ENCODE data around the gene PTPA.

Gene PTPA

GRCh38 chr9:129141066-129142041 is 30.1 kb downstream of the PTPA start:
- peak overlapping the region; percentile 87 for H3K4me2 ChIP-seq (ENCODE audit: low read length)
- peak overlapping the region; percentile 24; the same call in 1 of the 2 replicates for H3K9ac ChIP-seq (ENCODE audit: low read length)
- H2AFZ ChIP-seq (ENCODE audit: low read depth, low read length), result no peak overlapping the region
- peaks cover 39% of the 10 kb centered on the region for H3K4me1 ChIP-seq (ENCODE audit: low read length)
- H3K27me3 ChIP-seq (ENCODE audit: low read depth, low read length), result no peaks in the 10 kb centered on the region
- peaks cover 32% of the 10 kb centered on the region for H3K36me3 ChIP-seq (replicated peaks; ENCODE audit: low read depth, low read length)
- no peaks in the 10 kb centered on the region for H3K9me3 ChIP-seq (ENCODE audit: insufficient read depth, low read length)
- H3K4me3 ChIP-seq (ENCODE audit: low read length), result peak overlapping the region; percentile 33
- H3K79me2 ChIP-seq (ENCODE audit: low read length), result no peaks in the 10 kb centered on the region
- peak overlapping the region; percentile 34; the same call in 1 of the 2 replicates for H3K27ac ChIP-seq (ENCODE audit: low read length)
- no peak for TF ChIP-seq EZH2phosphoT487 (IDR thresholded peaks at IDR 0.05; ENCODE audit: low read depth)
- TF ChIP-seq, protein P1, sequence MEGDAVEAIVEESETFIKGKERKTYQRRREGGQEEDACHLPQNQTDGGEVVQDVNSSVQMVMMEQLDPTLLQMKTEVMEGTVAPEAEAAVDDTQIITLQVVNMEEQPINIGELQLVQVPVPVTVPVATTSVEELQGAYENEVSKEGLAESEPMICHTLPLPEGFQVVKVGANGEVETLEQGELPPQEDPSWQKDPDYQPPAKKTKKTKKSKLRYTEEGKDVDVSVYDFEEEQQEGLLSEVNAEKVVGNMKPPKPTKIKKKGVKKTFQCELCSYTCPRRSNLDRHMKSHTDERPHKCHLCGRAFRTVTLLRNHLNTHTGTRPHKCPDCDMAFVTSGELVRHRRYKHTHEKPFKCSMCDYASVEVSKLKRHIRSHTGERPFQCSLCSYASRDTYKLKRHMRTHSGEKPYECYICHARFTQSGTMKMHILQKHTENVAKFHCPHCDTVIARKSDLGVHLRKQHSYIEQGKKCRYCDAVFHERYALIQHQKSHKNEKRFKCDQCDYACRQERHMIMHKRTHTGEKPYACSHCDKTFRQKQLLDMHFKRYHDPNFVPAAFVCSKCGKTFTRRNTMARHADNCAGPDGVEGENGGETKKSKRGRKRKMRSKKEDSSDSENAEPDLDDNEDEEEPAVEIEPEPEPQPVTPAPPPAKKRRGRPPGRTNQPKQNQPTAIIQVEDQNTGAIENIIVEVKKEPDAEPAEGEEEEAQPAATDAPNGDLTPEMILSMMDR (IDR thresholded peaks at IDR 0.05; ENCODE audit: low read depth, low read length), result no peak
- peaks cover 15% of the 10 kb centered on the region; the same call in 1 of the 2 replicates for H4K20me1 ChIP-seq (ENCODE audit: insufficient read depth, low read length)

- H3K9me3 ChIP-seq (ENCODE audit: insufficient read depth, low read length), result no peaks in the 10 kb centered on the region
- H3K9ac ChIP-seq (ENCODE audit: low read length), result no peak overlapping the region
- no peaks in the 10 kb centered on the region for H3K79me2 ChIP-seq (ENCODE audit: low read length)
- no peak overlapping the region for H3K4me3 ChIP-seq (ENCODE audit: low read length)
- peaks cover 15% of the 10 kb centered on the region; the same call in 1 of the 2 replicates for H4K20me1 ChIP-seq (ENCODE audit: insufficient read depth, low read length)
- no peak overlapping the region for H2AFZ ChIP-seq (ENCODE audit: low read depth, low read length)
- H3K36me3 ChIP-seq (replicated peaks; ENCODE audit: low read depth, low read length), result peaks cover 27% of the 10 kb centered on the region
- H3K27me3 ChIP-seq (ENCODE audit: low read depth, low read length), result no peaks in the 10 kb centered on the region
- no peak overlapping the region for H3K27ac ChIP-seq (ENCODE audit: low read length)
- no peak for TF ChIP-seq EZH2phosphoT487 (IDR thresholded peaks at IDR 0.05; ENCODE audit: low read depth)
- TF ChIP-seq, protein P1 (IDR thresholded peaks at IDR 0.05; ENCODE audit: low read depth, low read length), result no peak
- H3K4me1 ChIP-seq (ENCODE audit: low read length), result peaks cover 39% of the 10 kb centered on the region
- H3K4me2 ChIP-seq (ENCODE audit: low read length), result no peak overlapping the region
Measured at GRCh38 chr9:129142138-129142935, 31.1 kb downstream of the PTPA start.

DNA sequence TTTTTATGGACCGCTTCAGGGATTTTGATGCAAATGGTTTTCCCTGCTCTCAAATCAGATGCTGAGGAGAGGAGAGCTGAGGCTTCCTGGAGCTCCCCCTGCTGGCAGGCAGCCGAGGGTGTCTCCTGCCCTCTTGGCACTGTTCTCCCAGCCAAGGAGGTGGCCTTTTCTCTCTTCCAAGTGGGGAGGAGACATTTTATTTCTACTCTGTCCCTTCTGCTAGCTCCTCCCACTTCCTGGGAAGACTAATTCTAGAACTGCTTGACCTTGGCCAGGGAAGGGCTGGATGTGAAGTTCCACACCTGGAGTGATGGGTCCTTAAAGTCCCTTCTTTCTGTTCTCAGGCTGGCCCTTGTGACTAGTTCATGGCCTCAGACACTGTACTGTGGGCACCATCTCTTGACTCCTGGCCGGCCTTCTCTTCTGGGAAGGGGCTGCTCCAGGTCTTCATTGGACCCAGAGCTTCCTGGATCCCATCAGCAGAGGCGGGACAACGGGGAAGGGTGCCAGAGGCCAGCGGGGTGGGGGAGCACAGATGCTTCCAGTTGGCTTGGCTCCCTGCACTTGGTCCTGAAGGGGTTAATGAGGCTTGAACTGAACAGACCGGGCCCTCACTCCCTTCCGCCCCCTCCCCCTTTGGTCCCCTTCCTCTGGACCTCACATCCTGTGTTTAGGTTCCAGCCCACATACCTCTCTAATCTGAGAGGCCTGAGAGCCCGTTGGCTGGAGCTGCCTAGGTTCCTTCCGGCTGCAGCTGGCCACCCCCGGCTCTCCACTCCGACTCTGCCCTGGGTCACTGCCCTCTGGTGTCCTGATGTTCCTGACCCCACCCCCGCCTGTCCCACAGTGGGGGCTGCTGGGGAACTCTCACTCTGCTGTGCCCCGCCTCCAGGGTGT is 32.1 kb downstream of the PTPA start:
- H2AFZ ChIP-seq (ENCODE audit: low read depth, low read length), result no peak overlapping the region
- H3K36me3 ChIP-seq (replicated peaks; ENCODE audit: low read depth, low read length), result peaks cover 22% of the 10 kb centered on the region
- H3K79me2 ChIP-seq (ENCODE audit: low read length), result no peaks in the 10 kb centered on the region
- no peaks in the 10 kb centered on the region for H3K9me3 ChIP-seq (ENCODE audit: insufficient read depth, low read length)
- H3K4me3 ChIP-seq (ENCODE audit: low read length), result no peak overlapping the region
- TF ChIP-seq EZH2phosphoT487 (IDR thresholded peaks at IDR 0.05; ENCODE audit: low read depth), result no peak
- TF ChIP-seq, protein P1 (IDR thresholded peaks at IDR 0.05; ENCODE audit: low read depth, low read length), result peak; percentile 89
- H3K27ac ChIP-seq (ENCODE audit: low read length), result no peak overlapping the region
- H3K4me1 ChIP-seq (ENCODE audit: low read length), result peaks cover 41% of the 10 kb centered on the region
- peaks cover 15% of the 10 kb centered on the region; the same call in 1 of the 2 replicates for H4K20me1 ChIP-seq (ENCODE audit: insufficient read depth, low read length)
- H3K9ac ChIP-seq (ENCODE audit: low read length), result no peak overlapping the region
- H3K4me2 ChIP-seq (ENCODE audit: low read length), result no peak overlapping the region
- H3K27me3 ChIP-seq (ENCODE audit: low read depth, low read length), result no peaks in the 10 kb centered on the region
